ENCODE measurements around the gene WWOX. TPM values are rescaled to one million over a fixed set of nuclear protein-coding genes. Genes with fewer than 3 reads are reported as not detected.

The WWOX gene
- total and polyA plus RNA-seq, 2 of the 4 experiments (the other 2 are of a cell fraction), result 2.7 to 5.4 TPM

- BruUV-seq (replicated peaks), result no TSS peak
- Histone ChIP-seq H3K27me3 (ENCODE audit: control insufficient read depth, insufficient read depth, low read length) (no peaks in the 10 kb centered on the region), H2BK20ac (ENCODE audit: low read depth, low read length) (no peak overlapping the region), H3K4me3 (ENCODE audit: insufficient read depth, low read depth, low read length) (no peak overlapping the region), H2AK5ac (ENCODE audit: low read depth, low read length) (no peak overlapping the region), H2BK120ac (ENCODE audit: low read depth, low read length) (no peak overlapping the region), H3K27ac (ENCODE audit: insufficient read depth, low read length) (no peak overlapping the region), H2AFZ (replicated peaks; ENCODE audit: low read length, poor library complexity) (no peak overlapping the region), H3K9me1 (ENCODE audit: insufficient read depth, low read length) (no peaks in the 10 kb centered on the region), H4K8ac (ENCODE audit: low read depth in 2 of 2, low read length in 2 of 2) (no peak overlapping the region), H3K4ac (ENCODE audit: low read depth, low read length) (no peak overlapping the region), H3K4me2 (ENCODE audit: low read depth, low read length) (no peak overlapping the region), H3K9ac (ENCODE audit: low read depth, low read length) (no peak overlapping the region), H3K9me3 (ENCODE audit: control insufficient read depth, insufficient read depth, low read length) (peaks cover 25% of the 10 kb centered on the region), H3K23ac (ENCODE audit: low read depth, low read length) (no peak overlapping the region), H3K18ac (ENCODE audit: low read depth, low read length) (no peak overlapping the region), H4K20me1 (ENCODE audit: insufficient read depth, low read length) (no peaks in the 10 kb centered on the region), H4K5ac (ENCODE audit: low read depth, low read length) (no peak overlapping the region), H2BK5ac (ENCODE audit: low read depth, low read length, poor library complexity, severe bottlenecking) (no peak overlapping the region), H3K56ac (ENCODE audit: extremely low read depth, insufficient read depth, low read length) (no peak overlapping the region), H4K91ac (ENCODE audit: insufficient read depth, low read depth, low read length) (no peak overlapping the region), H2BK15ac (ENCODE audit: low read depth, low read length) (no peak overlapping the region), H2AK9ac (replicated peaks; ENCODE audit: low read depth, low read length, poor library complexity) (no peak overlapping the region), H3K79me1 (ENCODE audit: low read depth in 1 of 2, low read length in 2 of 2) (no peaks in the 10 kb centered on the region), H3K14ac (replicated peaks; ENCODE audit: low read depth, low read length) (no peak overlapping the region), H3K4me1 (ENCODE audit: control insufficient read depth, insufficient read depth, low read length) (no peaks in the 10 kb centered on the region), H3K36me3 (ENCODE audit: control insufficient read depth, insufficient read depth, low read length) (no peaks in the 10 kb centered on the region)
- in situ Hi-C loops (cut with MboI; ENCODE audit: low sequenced_read_pairs) (no loop called here), dilution Hi-C loops (cut with HindIII; ENCODE audit: low sequenced_read_pairs, unreplicated experiment) (no loop called here), intact Hi-C loops (cut with micrococcal nuclease) (no loop called here)
- no peak for ATAC-seq (ENCODE audit: low read depth)
- CTCF ChIA-PET, result no interaction called here
- POLR2A ChIA-PET (ENCODE audit: unreplicated experiment), result no interaction called here
- WGBS, 2 experiments (ENCODE audit: extremely low coverage in 2 of 2, insufficient read length in 1 of 2), result no CpG with 5 or more reads among the region's 9 CpGs
- TF ChIP-seq MXI1 (IDR thresholded peaks at IDR 0.05; ENCODE audit: borderline replicate concordance, low read depth, low read length), result no peak
- TF ChIP-seq RCOR1 (IDR thresholded peaks at IDR 0.05; ENCODE audit: insufficient replicate concordance, low read length), result no peak
- no peak for TF ChIP-seq BHLHE40 (IDR thresholded peaks at IDR 0.05; ENCODE audit: low read depth, low read length)
- TF ChIP-seq CTCF (conservative IDR thresholded peaks at IDR 0.05; ENCODE audit: low read depth, low read length), result no peak
- no peak for TF ChIP-seq USF2 (IDR thresholded peaks at IDR 0.05; ENCODE audit: low read depth, low read length)
- TF ChIP-seq MAZ (IDR thresholded peaks at IDR 0.05; ENCODE audit: borderline replicate concordance, low read depth, low read length), result no peak
- TF ChIP-seq FOS (IDR thresholded peaks at IDR 0.05; ENCODE audit: low read depth, low read length), result no peak
- no peak for TF ChIP-seq NFE2L2 (IDR thresholded peaks at IDR 0.05; ENCODE audit: low read depth, low read length)
- DNase-seq, result no peak
Observed at GRCh38 chr16:78915811-78916345, 816.4 kb downstream of the WWOX start.
